HepG2 (cell line): ENCODE results near the gene PNO1. TPM values are rescaled to one million over a fixed set of nuclear protein-coding genes. Genes with fewer than 3 reads are reported as not detected.

Source experiments
- CBFB ChIP-seq: sonication (generic); formaldehyde crosslinking; IDR thresholded peaks from 2 replicates; pipeline ENCODE4 v1.4.0; 2020; ENCODE audit warnings: missing genetic modification reagents
- CEBPZ ChIP-seq: IDR thresholded peaks from 2 replicates; pipeline ENCODE4 v1.6.1; 2012; ENCODE audit warnings: low read length, improper control_type of control experiment
- DR1 ChIP-seq: sonication (generic); formaldehyde crosslinking; IDR thresholded peaks from 2 replicates; pipeline ENCODE4 v1.8.0; 2021; ENCODE audit warnings: mild to moderate bottlenecking, missing genetic modification reagents, inconsistent platforms
- FOXJ3 ChIP-seq: sonication (generic); formaldehyde crosslinking; IDR thresholded peaks from 2 replicates; pipeline ENCODE4 v1.4.0; 2020; ENCODE audit warnings: missing genetic modification reagents, mild to moderate bottlenecking, borderline replicate concordance
- GABPA ChIP-seq, 2 experiments: IDR thresholded peaks; 2 replicates each; pipeline ENCODE4 v1.6.1; 2011 to 2016; ENCODE audit warnings: low read depth in 2 of 2, low read length in 1 of 2, missing biosample characterization in 1 of 2, missing genetic modification characterization in 1 of 2
- HNF4G ChIP-seq, 2 experiments: sonication (generic) in 1 of 2; formaldehyde crosslinking in 1 of 2; IDR thresholded peaks; 2 replicates each; pipeline versions ENCODE4 v1.4.0 to v1.6.1; 2011 to 2020; ENCODE audit warnings: borderline replicate concordance in 2 of 2, low read depth in 2 of 2, mild to moderate bottlenecking in 2 of 2, low read length in 1 of 2, missing genetic modification reagents in 1 of 2, moderate library complexity in 1 of 2
- KDM5B ChIP-seq: sonication (generic); formaldehyde crosslinking; IDR thresholded peaks from 2 replicates; pipeline ENCODE4 v1.4.0; 2020; ENCODE audit warnings: missing genetic modification reagents, mild to moderate bottlenecking, borderline replicate concordance
- KMT2A ChIP-seq: sonication (generic); formaldehyde crosslinking; IDR thresholded peaks from 2 replicates; pipeline ENCODE4 v1.4.0; 2020; ENCODE audit warnings: missing genetic modification reagents
- SKIL ChIP-seq: sonication (generic); formaldehyde crosslinking; IDR thresholded peaks from 2 replicates; pipeline ENCODE4 v1.8.0; 2022; ENCODE audit warnings: missing genetic modification reagents, mild to moderate bottlenecking, moderate library complexity, borderline replicate concordance
- SNRNP70 ChIP-seq: fragments of 200-400 bp; formaldehyde crosslinking; IDR thresholded peaks from 2 replicates; pipeline ENCODE4 v1.6.1; 2017; ENCODE audit warnings: mild to moderate bottlenecking, low read depth, low read length, moderate library complexity
- SYNCRIP ChIP-seq: fragments of 200-400 bp; formaldehyde crosslinking; IDR thresholded peaks from 2 replicates; pipeline ENCODE4 v1.6.1; 2018; ENCODE audit warnings: mild to moderate bottlenecking, low read depth, low read length; ENCODE audit not compliant: insufficient read depth
- TBL1XR1 ChIP-seq: fragments of 150-350 bp; IDR thresholded peaks from 2 replicates; pipeline ENCODE4 v1.6.1; 2014; ENCODE audit warnings: borderline replicate concordance, low read length; ENCODE audit not compliant: partially characterized antibody
- ZBTB46 ChIP-seq: sonication (generic); formaldehyde crosslinking; IDR thresholded peaks from 2 replicates; pipeline ENCODE4 v1.4.0; 2020; ENCODE audit warnings: mild to moderate bottlenecking, missing genetic modification reagents, borderline replicate concordance
- ZNF17 ChIP-seq: sonication (generic); formaldehyde crosslinking; IDR thresholded peaks from 2 replicates; pipeline ENCODE4 v1.5.0; 2020; ENCODE audit warnings: mild to moderate bottlenecking, missing genetic modification reagents
- ZNF251 ChIP-seq: sonication (generic); formaldehyde crosslinking; IDR thresholded peaks from 2 replicates; pipeline ENCODE4 v1.9.0; 2021; ENCODE audit warnings: mild to moderate bottlenecking, missing genetic modification reagents
- polyA plus RNA-seq, 8 experiments: library from polyadenylated mRNA; depleted of rRNA in 3 of 8; stranded (reverse) in 7 of 8; unstranded in 1 of 8; fragments of >200 nt; fragmentation: Illumina TruSeq in 4 of 8; extraction: Trizol in 4 of 8; gene quantifications; 2 replicates each; pipeline versions ENCODE4 v1.2.1 to v1.2.3, GENCODE V29; 2011 to 2016; ENCODE audit warnings: low read depth in 4 of 8, missing spikeins in 1 of 8, mixed read lengths in 1 of 8; ENCODE audit not compliant: insufficient read depth in 1 of 8
- total RNA-seq, 5 experiments: library from RNA; depleted of rRNA; stranded (reverse); fragments of >200 nt; fragmentation: Illumina TruSeq; extraction: Trizol; gene quantifications; 2 replicates each; pipeline ENCODE4 v1.2.3, GENCODE V29; 2016; ENCODE audit warnings: low read depth in 1 of 5
- TF ChIP-seq, protein P1 (sequence below): sonication (generic); formaldehyde crosslinking; IDR thresholded peaks from 2 replicates; pipeline ENCODE4 v1.5.0; 2020; ENCODE audit warnings: mild to moderate bottlenecking, missing genetic modification reagents
- TF ChIP-seq, protein P2 (sequence below): IDR thresholded peaks from 2 replicates; pipeline ENCODE4 v1.6.1; 2016; ENCODE audit warnings: mild to moderate bottlenecking, missing biosample characterization, missing genetic modification reagents

Gene PNO1
- total and polyA plus RNA-seq, 2 of the 13 experiments (the other 11 are each of a cell fraction or from before 2014, with no cell fraction given): 12.8 to 48.5 TPM

DNA sequence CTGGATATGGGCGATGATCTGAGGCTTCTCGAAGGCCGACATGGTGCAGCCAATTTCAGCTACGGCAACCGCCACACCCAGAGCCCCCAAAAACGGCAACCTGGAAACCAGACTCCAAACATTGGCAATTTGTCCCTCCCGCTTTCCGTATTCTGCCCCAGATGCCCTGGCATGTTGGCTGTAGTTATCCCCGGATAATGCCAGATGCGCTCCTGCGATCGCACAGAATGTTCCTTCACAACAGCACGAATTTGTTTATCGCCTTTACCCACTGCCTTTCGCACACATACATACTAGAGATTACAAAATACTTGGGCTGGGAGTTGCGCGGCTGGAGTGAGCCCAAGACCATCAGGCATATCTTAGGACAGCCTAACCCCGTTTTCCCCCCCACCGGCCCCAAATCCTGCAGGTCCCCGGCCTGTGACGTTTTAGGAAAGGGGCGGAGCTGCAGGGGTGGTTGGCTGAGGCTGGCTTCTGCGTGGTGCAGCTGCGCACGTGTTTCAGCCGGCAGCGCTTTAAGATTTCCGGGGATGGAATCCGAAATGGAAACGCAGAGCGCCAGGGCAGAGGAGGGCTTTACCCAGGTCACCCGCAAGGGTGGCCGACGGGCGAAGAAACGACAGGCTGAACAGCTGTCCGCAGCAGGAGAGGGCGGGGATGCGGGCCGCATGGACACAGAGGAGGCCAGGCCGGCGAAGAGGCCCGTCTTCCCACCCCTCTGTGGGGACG lies at the start of gene PNO1 (continued):
- peak; percentile 59 for TF ChIP-seq TBL1XR1
- no peak for TF ChIP-seq ZNF251 (CRISPR knock-in tag)
- no peak for TF ChIP-seq SNRNP70
- no peak for TF ChIP-seq CEBPZ
- TF ChIP-seq ZBTB46 (CRISPR knock-in tag): no peak
- TF ChIP-seq GABPA (IDR thresholded peaks at IDR 0.05; ENCODE audit: low read depth, low read length): no peak
- TF ChIP-seq GABPA (CRISPR knock-in tag; IDR thresholded peaks at IDR 0.05; ENCODE audit: low read depth): peak; percentile 62; the same call in 1 of the 2 replicates
- TF ChIP-seq, protein P1, sequence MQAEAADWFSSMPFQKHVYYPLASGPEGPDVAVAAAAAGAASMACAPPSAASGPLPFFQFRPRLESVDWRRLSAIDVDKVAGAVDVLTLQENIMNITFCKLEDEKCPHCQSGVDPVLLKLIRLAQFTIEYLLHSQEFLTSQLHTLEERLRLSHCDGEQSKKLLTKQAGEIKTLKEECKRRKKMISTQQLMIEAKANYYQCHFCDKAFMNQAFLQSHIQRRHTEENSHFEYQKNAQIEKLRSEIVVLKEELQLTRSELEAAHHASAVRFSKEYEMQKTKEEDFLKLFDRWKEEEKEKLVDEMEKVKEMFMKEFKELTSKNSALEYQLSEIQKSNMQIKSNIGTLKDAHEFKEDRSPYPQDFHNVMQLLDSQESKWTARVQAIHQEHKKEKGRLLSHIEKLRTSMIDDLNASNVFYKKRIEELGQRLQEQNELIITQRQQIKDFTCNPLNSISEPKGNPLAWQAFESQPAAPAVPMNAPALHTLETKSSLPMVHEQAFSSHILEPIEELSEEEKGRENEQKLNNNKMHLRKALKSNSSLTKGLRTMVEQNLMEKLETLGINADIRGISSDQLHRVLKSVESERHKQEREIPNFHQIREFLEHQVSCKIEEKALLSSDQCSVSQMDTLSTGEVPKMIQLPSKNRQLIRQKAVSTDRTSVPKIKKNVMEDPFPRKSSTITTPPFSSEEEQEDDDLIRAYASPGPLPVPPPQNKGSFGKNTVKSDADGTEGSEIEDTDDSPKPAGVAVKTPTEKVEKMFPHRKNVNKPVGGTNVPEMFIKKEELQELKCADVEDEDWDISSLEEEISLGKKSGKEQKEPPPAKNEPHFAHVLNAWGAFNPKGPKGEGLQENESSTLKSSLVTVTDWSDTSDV: peak; percentile 89; the same call in 1 of the 2 replicates
- TF ChIP-seq FOXJ3 (CRISPR knock-in tag): peak; percentile 20; the same call in 1 of the 2 replicates
- TF ChIP-seq CBFB (CRISPR knock-in tag): no peak
- TF ChIP-seq ZNF17 (CRISPR knock-in tag): no peak
- TF ChIP-seq SKIL: no peak
- TF ChIP-seq HNF4G (IDR thresholded peaks at IDR 0.05; ENCODE audit: borderline replicate concordance, low read depth, low read length): no peak
- peak; percentile 59; the same call in 1 of the 2 replicates for TF ChIP-seq HNF4G (CRISPR knock-in tag; IDR thresholded peaks at IDR 0.05; ENCODE audit: borderline replicate concordance, low read depth)
- TF ChIP-seq DR1 (CRISPR knock-in tag): peak; percentile 79
- TF ChIP-seq, protein P2, sequence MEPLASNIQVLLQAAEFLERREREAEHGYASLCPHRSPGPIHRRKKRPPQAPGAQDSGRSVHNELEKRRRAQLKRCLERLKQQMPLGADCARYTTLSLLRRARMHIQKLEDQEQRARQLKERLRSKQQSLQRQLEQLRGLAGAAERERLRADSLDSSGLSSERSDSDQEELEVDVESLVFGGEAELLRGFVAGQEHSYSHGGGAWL (CRISPR knock-in tag): peak; percentile 91; the same call in 1 of the 2 replicates
- TF ChIP-seq KDM5B (CRISPR knock-in tag): peak; percentile 89
- TF ChIP-seq KMT2A (CRISPR knock-in tag): peak; percentile 84
- TF ChIP-seq SYNCRIP: no peak
